H9 (cell line): Measurements from ENCODE around the gene TAF8. TPM values are rescaled to one million over a fixed set of nuclear protein-coding genes. Genes with fewer than 3 reads are reported as not detected.

Source experiments
- DNase-seq: peaks from one replicate; pipeline ENCODE4 v3.0.0-alpha.2; 2017
- H2AFZ ChIP-seq: one replicate; pipeline ENCODE4 v1.6.1; 2013; ENCODE audit warnings: mild to moderate bottlenecking, low read length, control low read depth, moderate library complexity
- H2AK5ac ChIP-seq: 2 replicates; pipeline ENCODE4 v1.6.1; 2013; ENCODE audit warnings: low read length, control low read depth, mixed read lengths; ENCODE audit not compliant: insufficient read length
- H2BK120ac ChIP-seq: one replicate; pipeline ENCODE4 v1.6.1; 2013; ENCODE audit warnings: low read depth, mild to moderate bottlenecking, low read length, control low read depth, inconsistent platforms; ENCODE audit not compliant: poor library complexity, severe bottlenecking
- H2BK12ac ChIP-seq: 2 replicates; pipeline ENCODE4 v1.6.1; 2013; ENCODE audit warnings: low read length, control low read depth, mixed read lengths, low read depth; ENCODE audit not compliant: insufficient read length
- H2BK15ac ChIP-seq: 2 replicates; pipeline ENCODE4 v1.6.1; 2013; ENCODE audit warnings: low read depth, low read length, control low read depth
- H2BK20ac ChIP-seq: one replicate; pipeline ENCODE4 v1.6.1; 2013; ENCODE audit warnings: low read depth, mild to moderate bottlenecking, low read length, control low read depth, inconsistent platforms; ENCODE audit not compliant: poor library complexity, severe bottlenecking
- H2BK5ac ChIP-seq: 2 replicates; pipeline ENCODE4 v1.6.1; 2013; ENCODE audit warnings: low read length, control low read depth, mixed read lengths; ENCODE audit not compliant: insufficient read length
- H3K14ac ChIP-seq: 2 replicates; pipeline ENCODE4 v1.6.1; 2013; ENCODE audit warnings: low read length, control low read depth; ENCODE audit not compliant: insufficient read depth
- H3K18ac ChIP-seq: 2 replicates; pipeline ENCODE4 v1.6.1; 2013; ENCODE audit warnings: low read depth, mild to moderate bottlenecking, mixed read lengths, low read length, control low read depth; ENCODE audit not compliant: insufficient read length
- H3K23ac ChIP-seq: 2 replicates; pipeline ENCODE4 v1.6.1; 2013; ENCODE audit warnings: low read length, control low read depth, mixed read lengths, low read depth; ENCODE audit not compliant: insufficient read length
- H3K23me2 ChIP-seq: 2 replicates; pipeline ENCODE4 v1.6.1; 2013; ENCODE audit warnings: low read depth, mild to moderate bottlenecking, mixed read lengths, low read length, control low read depth; ENCODE audit not compliant: insufficient read length, poor library complexity, severe bottlenecking
- H3K27ac ChIP-seq: 2 replicates; pipeline ENCODE4 v1.5.1; 2013; ENCODE audit warnings: low read length, control low read depth, mixed read lengths, low read depth; ENCODE audit not compliant: insufficient read length
- H3K27me3 ChIP-seq: 2 replicates; pipeline ENCODE4 v1.6.1; 2013; ENCODE audit warnings: low read length, control low read depth, inconsistent platforms; ENCODE audit not compliant: insufficient read depth
- H3K4ac ChIP-seq: 2 replicates; pipeline ENCODE4 v1.6.1; 2013; ENCODE audit warnings: low read depth, mild to moderate bottlenecking, control low read depth, inconsistent platforms, low read length, moderate library complexity
- H3K4me1 ChIP-seq: 2 replicates; pipeline ENCODE4 v1.6.1; 2013; ENCODE audit warnings: low read length, control low read depth, inconsistent platforms; ENCODE audit not compliant: insufficient read depth
- H3K4me2 ChIP-seq: 2 replicates; pipeline ENCODE4 v1.6.1; 2013; ENCODE audit warnings: low read length, control low read depth, mixed read lengths; ENCODE audit not compliant: insufficient read length, insufficient read depth
- H3K56ac ChIP-seq: 2 replicates; pipeline ENCODE4 v1.6.1; 2013; ENCODE audit warnings: low read depth, mild to moderate bottlenecking, mixed read lengths, low read length, control low read depth; ENCODE audit not compliant: insufficient read length
- H3K79me1 ChIP-seq: 2 replicates; pipeline ENCODE4 v1.6.1; 2013; ENCODE audit warnings: low read depth, mild to moderate bottlenecking, moderate library complexity, low read length, control low read depth, inconsistent platforms; ENCODE audit not compliant: insufficient read depth, poor library complexity, severe bottlenecking
- H3K79me2 ChIP-seq: 2 replicates; pipeline ENCODE4 v1.6.1; 2013; ENCODE audit warnings: low read length, control low read depth, inconsistent platforms; ENCODE audit not compliant: insufficient read depth
- H3K9ac ChIP-seq: 2 replicates; pipeline ENCODE4 v1.6.1; 2013; ENCODE audit warnings: low read length, control low read depth, mixed read lengths; ENCODE audit not compliant: insufficient read length; ENCODE audit errors: extremely low read depth
- H3K9me3 ChIP-seq: one replicate; pipeline ENCODE4 v1.6.1; 2013; ENCODE audit warnings: low read depth, low read length, inconsistent platforms; ENCODE audit not compliant: control insufficient read depth
- H3T11ph ChIP-seq: one replicate; pipeline ENCODE4 v1.6.1; 2013; ENCODE audit warnings: mild to moderate bottlenecking, low read length, control low read depth, inconsistent platforms
- H4K20me1 ChIP-seq: one replicate; pipeline ENCODE4 v1.6.1; 2013; ENCODE audit not compliant: control insufficient read depth, insufficient read length, insufficient read depth
- H4K5ac ChIP-seq: 2 replicates; pipeline ENCODE4 v1.6.1; 2013; ENCODE audit warnings: low read depth, mild to moderate bottlenecking, mixed read lengths, low read length, control low read depth; ENCODE audit not compliant: insufficient read length
- H4K8ac ChIP-seq: replicated peaks from 2 replicates; pipeline ENCODE4 v1.6.1; 2013; ENCODE audit warnings: low read length, control low read depth, mixed read lengths, low read depth; ENCODE audit not compliant: insufficient read length
- H4K91ac ChIP-seq: 2 replicates; pipeline ENCODE4 v1.6.1; 2013; ENCODE audit warnings: low read depth, mild to moderate bottlenecking, moderate library complexity, mixed read lengths, low read length, control low read depth; ENCODE audit not compliant: insufficient read length
- H3K27ac Mint-ChIP-seq, 3 experiments: 2 replicates in 2 of 3; 3 replicates in 1 of 3; pipeline ENCODE4 v1.8.0; 2020 to 2021; ENCODE audit warnings: mixed read lengths in 3 of 3, mild to moderate bottlenecking in 1 of 3, moderate library complexity in 1 of 3
- H3K27me3 Mint-ChIP-seq: 2 replicates; pipeline ENCODE4 v1.8.0; 2021; ENCODE audit warnings: low read depth, mild to moderate bottlenecking, moderate library complexity, mixed read lengths
- H3K36me3 Mint-ChIP-seq, 3 experiments: 2 replicates in 2 of 3; 3 replicates in 1 of 3; pipeline ENCODE4 v1.8.0; 2020 to 2021; ENCODE audit warnings: low read depth in 3 of 3, mixed read lengths in 3 of 3; ENCODE audit not compliant: insufficient read depth in 1 of 3
- H3K4me1 Mint-ChIP-seq, 2 experiments: 2 replicates each; pipeline ENCODE4 v1.8.0; 2020; ENCODE audit warnings: mixed read lengths in 2 of 2
- H3K4me3 Mint-ChIP-seq, 2 experiments: 2 replicates in 1 of 2; 3 replicates in 1 of 2; pipeline ENCODE4 v1.8.0; 2020 to 2021; ENCODE audit warnings: mild to moderate bottlenecking in 2 of 2, mixed read lengths in 2 of 2, moderate library complexity in 1 of 2
- H3K9me3 Mint-ChIP-seq, 2 experiments: 2 replicates in 1 of 2; 3 replicates in 1 of 2; pipeline ENCODE4 v1.8.0; 2020; ENCODE audit warnings: mild to moderate bottlenecking in 2 of 2, mixed read lengths in 2 of 2, moderate library complexity in 1 of 2
- WGBS: extraction: QIAGEN DNeasy Blood & Tissue Kit; methylation state at CpG from one replicate; pipeline ENCODE4 v1.1.7; 2013; ENCODE audit warnings: missing lambda C conversion rate, low lambda C conversion rate, mixed read lengths; ENCODE audit not compliant: insufficient read length; ENCODE audit errors: extremely low coverage; 5-methylcytosine and 5-hydroxymethylcytosine counted together
- total RNA-seq: library from RNA; stranded (reverse); gene quantifications from 2 replicates; pipeline ENCODE4 v1.2.1, GENCODE V29; 2021
- TF ChIP-seq, protein P1 (sequence below): fragments of 200-600 bp; sonication (generic); conservative IDR thresholded peaks from 3 replicates; pipeline ENCODE4 v1.8.0; 2021; ENCODE audit warnings: antibody characterized with exemption, mild to moderate bottlenecking

TAF8 gene
- total RNA-seq, 1 experiment from 2014 or later: 30.4 TPM

DNA sequence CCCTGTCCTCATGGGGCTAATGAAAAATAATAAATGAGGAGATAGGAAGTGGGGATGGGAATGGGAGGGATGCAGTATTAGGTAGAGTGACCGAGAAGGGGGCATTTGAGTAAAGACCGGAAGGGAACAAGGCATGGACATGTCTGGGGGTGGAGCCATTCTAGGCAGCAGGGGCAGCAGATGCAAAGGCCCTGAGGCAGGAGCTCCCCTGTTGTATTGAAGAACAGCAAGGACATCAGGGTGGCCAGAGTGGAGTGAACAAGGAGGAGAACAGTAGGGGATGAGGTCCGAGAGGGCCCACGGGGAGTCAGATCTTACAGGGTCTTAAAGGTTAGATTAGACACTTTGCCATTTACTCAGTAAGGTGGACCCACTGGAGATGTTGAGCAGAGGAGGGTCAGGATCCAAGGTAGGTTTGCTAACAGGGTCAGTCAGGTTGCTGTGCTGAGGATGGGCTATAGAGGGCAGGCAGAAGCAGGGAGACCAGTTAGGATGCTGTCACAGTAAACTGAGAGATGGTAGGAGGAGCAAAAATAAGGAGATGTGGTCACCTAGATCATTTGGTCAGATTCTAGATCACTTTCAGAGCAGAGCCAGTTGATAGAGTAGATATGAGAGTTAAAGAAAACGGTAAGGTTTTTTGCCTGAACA, 18.7 kb downstream of the TAF8 start:
- no peak overlapping the region for H3K4me3 Mint-ChIP-seq
- WGBS: no CpG with 5 or more reads among the region's 5 CpGs
- no peak overlapping the region for H2BK15ac ChIP-seq

More for the DNA sequence above, 18.7 kb downstream of the TAF8 start:
- Histone ChIP-seq H4K20me1 (no peaks in the 10 kb centered on the region), H4K8ac (no peak overlapping the region), H3K79me1 (no peaks in the 10 kb centered on the region), H3K4me2 (no peak overlapping the region), H3K4me1 (no peaks in the 10 kb centered on the region), H3K79me2 (no peaks in the 10 kb centered on the region), H3K27me3 (no peaks in the 10 kb centered on the region), H3K27ac (no peak overlapping the region), H2BK12ac (no peak overlapping the region), H3K9ac (no peak overlapping the region), H2AFZ (no peak overlapping the region), H3K56ac (no peak overlapping the region), H2AK5ac (no peak overlapping the region), H3T11ph (no peak overlapping the region), H3K23me2 (no peaks in the 10 kb centered on the region), H3K4ac (no peak overlapping the region), H2BK20ac (no peak overlapping the region), H3K18ac (no peak overlapping the region), H3K23ac (no peak overlapping the region), H3K14ac (no peak overlapping the region), H2BK120ac (no peak overlapping the region), H4K91ac (no peak overlapping the region), H4K5ac (no peak overlapping the region), H3K9me3 (no peaks in the 10 kb centered on the region), H2BK5ac (no peak overlapping the region)
- no peak for DNase-seq
- Mint-ChIP-seq H3K27ac (no peak overlapping the region), H3K4me1 (no peaks in the 10 kb centered on the region; a peak in 1 of 4 replicates), H3K36me3 (peaks cover 16 to 53% (median 38%) of the 10 kb centered on the region in 3 experiments), H3K9me3 (no peaks in the 10 kb centered on the region), H3K27me3 (no peaks in the 10 kb centered on the region)
- TF ChIP-seq, protein P1, sequence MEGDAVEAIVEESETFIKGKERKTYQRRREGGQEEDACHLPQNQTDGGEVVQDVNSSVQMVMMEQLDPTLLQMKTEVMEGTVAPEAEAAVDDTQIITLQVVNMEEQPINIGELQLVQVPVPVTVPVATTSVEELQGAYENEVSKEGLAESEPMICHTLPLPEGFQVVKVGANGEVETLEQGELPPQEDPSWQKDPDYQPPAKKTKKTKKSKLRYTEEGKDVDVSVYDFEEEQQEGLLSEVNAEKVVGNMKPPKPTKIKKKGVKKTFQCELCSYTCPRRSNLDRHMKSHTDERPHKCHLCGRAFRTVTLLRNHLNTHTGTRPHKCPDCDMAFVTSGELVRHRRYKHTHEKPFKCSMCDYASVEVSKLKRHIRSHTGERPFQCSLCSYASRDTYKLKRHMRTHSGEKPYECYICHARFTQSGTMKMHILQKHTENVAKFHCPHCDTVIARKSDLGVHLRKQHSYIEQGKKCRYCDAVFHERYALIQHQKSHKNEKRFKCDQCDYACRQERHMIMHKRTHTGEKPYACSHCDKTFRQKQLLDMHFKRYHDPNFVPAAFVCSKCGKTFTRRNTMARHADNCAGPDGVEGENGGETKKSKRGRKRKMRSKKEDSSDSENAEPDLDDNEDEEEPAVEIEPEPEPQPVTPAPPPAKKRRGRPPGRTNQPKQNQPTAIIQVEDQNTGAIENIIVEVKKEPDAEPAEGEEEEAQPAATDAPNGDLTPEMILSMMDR: peak; percentile 38; the same call in 2 of the 3 replicates
